Psoas muscle (tissue), 8 donors: ENCODE results near the gene RBM26. TPM values are rescaled to one million over a fixed set of nuclear protein-coding genes. Genes with fewer than 3 reads are reported as not detected.
A peak's percentile ranks its signal among the peaks of the same experiment; 100 is the strongest.

Experiments used
- ATAC-seq, 4 donors: fragments of 200-7000 bp; cut with Tn5 transposase; one replicate each; pipeline ENCODE4 v1.9.1; 2020; ENCODE audit warnings: moderate library complexity in 3 of 4, mild to moderate bottlenecking in 2 of 4
- DNase-seq, 2 donors: peaks; one replicate each; pipeline ENCODE4 v3.0.0-alpha.2; 2020
- H3K27ac ChIP-seq: fragments of 200-600 bp; one replicate; pipeline ENCODE4 v1.8.0; 2022
- H3K27me3 ChIP-seq, 3 donors: fragments of 200-600 bp in 1 of 3; one replicate each; pipeline versions ENCODE4 v1.6.1 to v1.8.0; 2013 to 2022; ENCODE audit warnings: low read length in 2 of 3, mild to moderate bottlenecking in 2 of 3, moderate library complexity in 1 of 3; ENCODE audit not compliant: insufficient read depth in 3 of 3
- H3K36me3 ChIP-seq, 2 donors: fragments of 200-600 bp in 1 of 2; one replicate each; pipeline versions ENCODE4 v1.6.1 to v1.8.0; 2013 to 2022; ENCODE audit warnings: low read depth in 1 of 2, mild to moderate bottlenecking in 1 of 2, moderate library complexity in 1 of 2; ENCODE audit not compliant: insufficient read depth in 1 of 2
- H3K4me1 ChIP-seq: fragments of 200-600 bp; one replicate; pipeline ENCODE4 v1.8.0; 2022
- H3K4me3 ChIP-seq: fragments of 200-600 bp; one replicate; pipeline ENCODE4 v1.8.0; 2022; ENCODE audit warnings: mild to moderate bottlenecking
- H3K9me3 ChIP-seq: fragments of 200-600 bp; one replicate; pipeline ENCODE4 v1.8.0; 2022
- CTCF ChIP-seq: fragments of 200-600 bp; IDR thresholded peaks from one replicate; pipeline ENCODE4 v1.8.0; 2022; ENCODE audit warnings: antibody characterized with exemption
- whole genome bisulfite sequencing, 3 donors: extraction: QIAGEN DNeasy Blood & Tissue Kit; methylation state at CpG; one replicate each; pipeline versions ENCODE4 v1.1.6 to v1.1.7; 2013; 5-methylcytosine and 5-hydroxymethylcytosine counted together
- intact Hi-C, 2 donors: fragments of 100-400 bp; cut with DNase I; formaldehyde crosslinking; loops; one replicate each; pipeline versions ENCODE4 v1.11.0 to v1.14.2; 2022
- polyA plus RNA-seq, 3 donors: library from polyadenylated mRNA; stranded (reverse); fragments of 200-250 nt; gene quantifications; one replicate each; pipeline ENCODE4 v1.2.3, GENCODE V29; 2013
- total RNA-seq, 4 donors: library from RNA; stranded (reverse); fragmentation: NEBNext Ultra II Directional in 2 of 4; extraction: Animal tissue kit (Norgen Biotek cat#: 25700) in 2 of 4; gene quantifications; one replicate each; pipeline versions ENCODE4 v1.2.1 to v1.2.4, GENCODE V29; 2021 to 2023
- donor health status: healthy with polysubstance abuse.
- donor health status: DM: no; HTN: no; CAD: no; lungs with moderate emphysema.
- donor health status: Bipolar disorder and iron deficiency.
- donor health status: healthy.
- donor health status: DM: yes; HTN: yes; CAD: no.
- donor health status: DM: no; HTN: no; CAD: no.
- donor health status: DM: no; HTN: no; CAD: no.
- donor health status: DM: yes; HTN: yes; CAD: no.

RBM26 gene
- total and polyA plus RNA-seq, 7 donors, result 9.6 to 36.5 (median 23.7) TPM

DNA sequence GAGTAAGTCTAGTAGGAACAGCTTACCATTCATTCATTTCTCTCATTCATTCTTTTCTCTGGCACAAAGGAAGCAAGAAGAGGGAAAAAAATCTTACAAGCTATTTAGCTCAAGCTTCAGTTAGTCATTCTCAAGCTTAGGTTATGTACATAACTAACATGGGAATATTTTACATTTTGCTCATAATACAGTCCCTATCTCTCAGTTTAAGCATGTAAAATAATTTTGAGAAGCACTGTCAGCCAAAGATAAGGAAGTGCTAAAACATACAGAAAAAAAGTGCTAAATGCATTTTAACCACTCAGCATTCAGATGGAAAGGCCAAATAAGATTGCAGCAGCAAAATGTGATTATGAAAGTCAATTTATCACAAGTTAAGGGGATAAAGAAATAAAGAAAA is 7.9 kb downstream of the RBM26 start:
- peaks cover 43% of the 10 kb centered on the region for H3K4me1 ChIP-seq
- ATAC-seq (no peak), DNase-seq (no peak)
- no peaks in the 10 kb centered on the region for H3K27me3 ChIP-seq
- no peak overlapping the region for H3K27ac ChIP-seq
- intact Hi-C loops, result no loop called here
- no peaks in the 10 kb centered on the region for H3K9me3 ChIP-seq
- peaks cover 0 to 32% of the 10 kb centered on the region in 2 donors for H3K36me3 ChIP-seq
- no peak overlapping the region for H3K4me3 ChIP-seq
- TF ChIP-seq CTCF, result no peak

GRCh38 chr13:79395881-79396280 is 10.2 kb downstream of the RBM26 start:
- no peak overlapping the region for H3K27ac ChIP-seq
- no peak overlapping the region for H3K4me3 ChIP-seq
- intact Hi-C loops, result no loop called here
- peaks cover 26% of the 10 kb centered on the region for H3K4me1 ChIP-seq
- no peaks in the 10 kb centered on the region for H3K27me3 ChIP-seq
- no peak for TF ChIP-seq CTCF
- H3K9me3 ChIP-seq, result no peaks in the 10 kb centered on the region
- 95 to 97% (median 97%) methylated on average over 4 of the region's 4 CpGs for WGBS, 3 donors
- ATAC-seq, result no peak
- no peak for DNase-seq
- peaks cover 0 to 32% of the 10 kb centered on the region in 2 donors for H3K36me3 ChIP-seq

GRCh38 chr13:79393564-79394249 is 12.3 kb downstream of the RBM26 start:
- peak in 2 of 4 donors; percentile 21 to 27 for ATAC-seq
- peaks cover 0 to 18% of the 10 kb centered on the region in 2 donors for H3K36me3 ChIP-seq
- no peak for DNase-seq
- no peak overlapping the region for H3K27ac ChIP-seq
- no peak for TF ChIP-seq CTCF
- no peaks in the 10 kb centered on the region for H3K9me3 ChIP-seq
- H3K4me3 ChIP-seq, result no peak overlapping the region
- peaks cover 17% of the 10 kb centered on the region for H3K4me1 ChIP-seq
- intact Hi-C loops, result no loop called here
- WGBS, 3 donors, result 63 to 68% (median 67%) methylated on average over 14 of the region's 14 CpGs
- H3K27me3 ChIP-seq, result no peaks in the 10 kb centered on the region

- TF ChIP-seq CTCF, result no peak
- no peaks in the 10 kb centered on the region for H3K27me3 ChIP-seq
- H3K27ac ChIP-seq, result peak overlapping the region; percentile 36
- no peak overlapping the region for H3K4me3 ChIP-seq
- peak in 2 of 4 donors; percentile 36 to 49 for ATAC-seq
- DNase-seq, result no peak
- intact Hi-C loops, result no loop called here
- peaks cover 14% of the 10 kb centered on the region for H3K4me1 ChIP-seq
- 89 to 91% (median 90%) methylated on average over 6 of the region's 6 CpGs for WGBS, 3 donors
- no peaks in the 10 kb centered on the region for H3K9me3 ChIP-seq
- peaks cover 0 to 15% of the 10 kb centered on the region in 2 donors for H3K36me3 ChIP-seq
These were observed 13.0 kb downstream of the RBM26 start for GRCh38 chr13:79392882-79393563.
